Hematopoietic multipotent progenitor cell treated with erythropoietin and hydrocortisone succinate and interleukin-3 and kit ligand, for 15 days (in vitro differentiated cells): ENCODE measurements around the gene UTP18.

Experiments
- DNase-seq: peaks from one replicate; pipeline ENCODE4 v3.0.0-alpha.2; 2015; ENCODE audit warnings: low spot score

UTP18 gene

DNA sequence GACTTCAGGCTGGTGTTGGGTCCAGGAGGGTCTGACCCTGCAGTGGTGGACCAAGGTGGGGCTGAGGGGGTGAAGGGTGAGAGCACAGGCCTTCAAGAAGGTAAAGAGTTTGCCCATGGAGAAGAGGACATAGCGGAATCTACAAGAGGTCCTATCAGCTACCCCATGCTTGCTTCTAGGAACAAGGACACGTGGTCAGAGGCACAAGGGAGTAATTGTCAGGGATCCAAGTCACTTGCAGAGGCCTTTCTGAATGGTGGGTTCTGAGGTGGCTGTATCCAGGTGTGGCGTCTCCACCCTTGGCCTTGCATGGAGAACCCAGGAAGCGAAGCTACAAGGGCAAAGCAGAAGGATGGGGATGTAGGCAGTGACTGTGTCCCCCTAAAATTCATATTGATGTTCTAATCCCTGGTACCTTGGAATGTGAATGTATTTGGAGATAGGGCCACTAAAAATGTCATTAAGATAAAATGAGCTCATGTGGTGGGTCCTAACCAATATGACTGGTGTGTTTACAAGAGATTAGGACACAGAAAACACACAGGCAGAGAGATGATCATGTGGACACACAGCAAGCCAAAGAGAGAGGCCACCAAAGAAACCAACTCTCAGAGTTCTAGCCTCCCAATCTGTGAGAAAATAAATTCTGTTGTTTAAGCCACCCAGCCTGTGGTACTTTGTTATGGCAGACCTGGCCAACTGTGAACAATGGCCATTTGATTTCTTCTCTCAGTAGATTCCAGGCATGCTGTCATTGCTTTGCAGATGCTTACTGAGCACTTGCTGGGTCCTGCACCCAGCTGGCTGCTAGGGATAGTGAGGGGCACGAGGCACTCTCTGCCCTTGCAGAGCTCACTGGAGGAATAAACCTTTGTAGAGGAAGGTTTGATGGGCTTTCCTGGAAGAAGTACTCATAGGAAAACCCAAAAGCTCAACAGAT lies 75.8 kb downstream of the UTP18 start:
- peak; percentile 20 for DNase-seq

DNA sequence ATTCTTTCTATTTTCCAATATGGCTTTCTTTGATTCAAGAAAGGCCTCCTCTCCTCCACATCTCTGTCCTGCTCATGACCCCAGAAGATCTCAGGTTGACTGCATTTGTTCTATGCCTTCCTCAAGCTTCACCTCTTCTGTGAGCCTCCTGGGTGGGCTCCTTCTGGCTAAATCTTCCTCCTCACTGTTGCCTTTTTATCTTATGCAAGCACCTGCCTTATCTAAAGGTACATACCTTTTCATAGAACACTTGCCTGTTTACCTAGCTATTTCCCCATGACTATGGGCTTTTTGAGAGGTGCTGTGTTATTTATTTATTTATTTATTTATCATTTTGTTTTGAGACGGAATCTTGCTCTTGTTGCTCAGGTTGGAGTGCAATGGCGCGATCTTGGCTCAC lies 81.1 kb downstream of the UTP18 start:
- no peak for DNase-seq

DNA sequence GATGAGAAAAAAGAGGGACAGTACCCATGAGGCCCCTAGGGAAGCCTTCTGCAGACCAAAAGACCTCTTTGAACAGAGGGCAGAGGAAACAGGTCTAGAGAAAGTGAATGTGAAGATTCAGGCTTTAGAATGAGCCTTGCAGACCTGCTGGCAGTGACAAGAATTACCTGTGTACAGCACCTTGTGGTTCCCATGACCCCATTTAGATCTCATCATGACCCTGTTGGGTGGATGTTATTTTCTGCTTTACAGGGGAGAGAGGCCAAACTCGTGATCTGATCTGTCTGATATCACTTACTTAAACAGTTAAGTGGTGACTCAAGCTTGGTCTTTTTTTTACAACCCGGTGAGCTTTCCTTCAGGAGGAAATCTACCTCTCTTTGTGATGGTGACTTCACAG lies 81.9 kb downstream of the UTP18 start:
- DNase-seq = no peak

DNA sequence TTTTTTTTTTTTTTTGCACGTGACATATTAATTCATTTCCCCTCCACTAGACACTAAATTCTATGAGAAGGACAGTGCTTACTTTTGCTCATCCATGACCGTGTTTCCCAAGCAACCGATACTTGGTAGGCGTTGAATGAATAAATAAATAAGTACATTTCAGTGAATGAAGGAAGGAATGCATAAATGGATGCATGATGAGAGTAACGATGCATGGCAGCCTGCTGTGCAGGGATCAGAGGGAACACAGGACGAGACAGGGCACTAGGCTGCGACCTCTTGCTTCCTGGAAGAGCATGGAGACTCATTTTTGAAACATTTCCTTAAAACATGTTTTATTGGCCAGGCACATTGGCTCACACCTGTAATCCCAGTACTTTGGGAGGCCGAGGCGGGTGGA lies 84.2 kb downstream of the UTP18 start:
- DNase-seq = no peak

DNA sequence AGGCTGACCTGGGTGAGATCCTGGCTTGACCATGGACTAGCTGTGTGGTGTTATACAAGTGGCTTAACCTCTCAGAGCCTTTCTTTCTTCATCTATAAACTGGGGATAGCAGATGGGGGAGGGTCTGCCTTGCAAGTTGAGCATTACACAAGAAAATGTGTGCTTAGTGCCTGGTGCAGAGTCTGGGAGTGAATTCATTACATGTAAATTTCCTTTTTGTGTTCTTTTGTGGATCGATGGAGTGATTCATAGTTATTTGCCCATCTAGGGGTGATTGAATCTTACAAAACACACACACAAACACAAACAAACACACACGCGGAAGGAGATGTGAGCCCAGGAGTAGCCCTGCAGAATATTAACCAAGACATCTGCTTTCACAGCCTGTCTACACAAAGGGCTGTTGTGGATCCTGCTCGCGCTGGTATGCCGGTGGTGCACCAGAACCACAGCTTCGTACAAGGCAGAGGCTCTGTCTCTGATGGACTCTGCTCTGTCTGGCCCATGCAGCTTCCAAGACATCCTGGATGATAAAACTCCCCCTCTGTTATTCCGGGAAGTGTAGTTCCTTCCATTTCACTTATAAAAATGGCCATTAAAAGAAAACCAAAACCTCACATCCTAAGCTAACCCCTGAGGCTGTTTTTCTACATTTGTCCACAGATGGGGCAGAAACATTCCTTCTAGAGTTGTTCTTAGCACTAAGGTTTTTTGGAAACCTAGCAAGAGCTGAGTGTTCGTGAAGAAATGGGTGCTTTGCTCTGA lies 86.1 kb downstream of the UTP18 start:
- DNase-seq = no peak
